Measurements from ENCODE around the gene DNAH2. TPM values are rescaled to one million over a fixed set of nuclear protein-coding genes. Genes with fewer than 3 reads are reported as not detected.
A peak's percentile ranks its signal among the peaks of the same experiment; 100 is the strongest.

Gene DNAH2
- total RNA-seq, 2 experiments from 2014 or later: not detected

DNA sequence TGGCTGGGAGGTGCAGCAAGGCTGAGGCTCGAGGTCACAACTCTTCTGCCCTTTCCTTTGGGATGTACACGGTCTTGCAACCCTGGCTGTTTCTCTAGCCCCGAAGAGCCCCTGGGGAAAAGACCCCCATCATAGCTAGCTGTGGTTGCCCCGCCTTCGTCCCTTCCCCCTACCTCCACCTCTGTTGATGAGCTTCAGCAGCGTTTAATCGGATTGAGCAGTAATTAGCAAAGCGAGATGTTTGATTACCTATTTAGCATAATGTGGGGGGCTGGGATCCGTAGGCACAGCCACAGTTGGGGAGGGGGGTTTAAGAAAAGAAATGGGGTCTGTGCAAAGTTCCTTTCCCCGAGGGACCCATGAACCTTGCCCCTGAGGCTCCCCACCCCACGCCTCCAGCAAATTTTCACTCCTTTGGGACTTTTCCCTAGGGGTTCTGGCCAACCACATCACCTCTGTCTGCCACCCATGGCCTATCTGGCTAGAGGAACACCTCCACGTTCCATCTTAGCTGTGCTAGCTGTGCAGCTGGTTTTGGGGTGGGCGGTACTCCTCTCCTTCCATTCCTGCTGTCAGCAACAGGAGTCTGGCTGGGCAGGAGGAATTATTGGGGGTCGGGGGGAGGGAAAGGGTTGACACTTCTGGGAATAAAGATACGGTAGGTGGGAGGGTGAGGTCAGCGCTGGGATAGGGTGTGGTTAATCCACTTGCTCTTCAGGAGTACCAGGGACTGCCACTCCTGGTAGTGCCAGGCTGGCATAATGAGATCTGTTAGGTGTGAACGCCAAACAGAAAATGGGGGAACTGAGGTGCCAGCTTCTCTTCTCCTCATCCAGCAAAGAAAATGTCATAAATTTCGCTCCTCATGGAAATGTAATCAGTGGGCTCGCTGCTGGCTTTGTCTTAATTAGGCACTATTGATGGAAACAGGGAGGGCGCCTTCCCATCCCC, 1.3 kb upstream of the DNAH2 start:
- Mint-ChIP-seq H3K27me3 (peaks cover 73% of the 10 kb centered on the region), H3K9me3 (no peaks in the 10 kb centered on the region), H3K36me3 (ENCODE audit: low read depth) (no peaks in the 10 kb centered on the region), H3K4me3 (peak overlapping the region; percentile 50), H3K27ac (peak overlapping the region; percentile 54), H3K4me1 (peaks cover 32% of the 10 kb centered on the region)
- DNase-seq: no peak
- CTCF ChIA-PET: interaction anchor here (2.7 to 2.8 kb wide), 2 partner anchors 10 to 28 kb away, joined by 9 to 12 read pairs; partner anchors contain the start of genes TP53 and WRAP53
- POLR2A ChIA-PET: no interaction called here

DNA sequence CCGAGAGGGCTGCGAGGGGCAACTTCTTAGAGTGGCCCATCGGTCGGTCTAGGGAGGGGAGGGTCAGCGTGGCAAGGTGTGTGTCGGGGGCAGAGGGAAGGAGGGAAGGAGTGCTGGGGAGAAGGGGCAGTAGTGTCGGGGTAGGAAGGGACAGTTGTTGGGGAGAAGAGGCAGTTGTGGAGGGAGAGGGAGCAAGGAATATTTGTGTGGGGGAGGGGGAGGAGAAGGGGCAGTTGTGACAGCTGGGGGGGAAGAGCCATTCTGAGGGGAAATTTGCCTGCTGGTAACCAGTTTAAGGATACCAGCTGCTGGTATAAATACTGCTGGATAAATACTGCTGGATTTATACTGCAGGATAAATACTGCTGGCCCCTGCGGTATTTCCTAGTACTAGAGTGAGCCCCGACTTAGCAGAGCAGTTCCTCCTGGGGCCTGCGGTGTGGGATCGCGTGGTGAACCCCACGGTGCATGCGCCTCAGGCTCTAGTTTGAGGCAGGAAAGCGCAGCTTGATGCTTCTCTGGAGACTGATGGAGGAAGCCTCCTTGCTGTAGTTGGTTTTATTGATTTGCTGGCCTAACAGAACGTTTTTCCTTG, 309 bp downstream of the DNAH2 start:
- peaks cover 25% of the 10 kb centered on the region for H3K4me1 Mint-ChIP-seq
- H3K27me3 Mint-ChIP-seq: peaks cover 67% of the 10 kb centered on the region
- CTCF ChIA-PET: interaction anchor here (2.7 to 2.8 kb wide), 2 partner anchors 11 to 30 kb away, joined by 9 to 12 read pairs; partner anchors contain the start of genes TP53 and WRAP53
- peak overlapping the region; percentile 45 for H3K4me3 Mint-ChIP-seq
- H3K36me3 Mint-ChIP-seq (ENCODE audit: low read depth): no peaks in the 10 kb centered on the region
- POLR2A ChIA-PET: no interaction called here
- no peak overlapping the region for H3K27ac Mint-ChIP-seq
- no peaks in the 10 kb centered on the region for H3K9me3 Mint-ChIP-seq
- peak; percentile 70 for DNase-seq

DNA sequence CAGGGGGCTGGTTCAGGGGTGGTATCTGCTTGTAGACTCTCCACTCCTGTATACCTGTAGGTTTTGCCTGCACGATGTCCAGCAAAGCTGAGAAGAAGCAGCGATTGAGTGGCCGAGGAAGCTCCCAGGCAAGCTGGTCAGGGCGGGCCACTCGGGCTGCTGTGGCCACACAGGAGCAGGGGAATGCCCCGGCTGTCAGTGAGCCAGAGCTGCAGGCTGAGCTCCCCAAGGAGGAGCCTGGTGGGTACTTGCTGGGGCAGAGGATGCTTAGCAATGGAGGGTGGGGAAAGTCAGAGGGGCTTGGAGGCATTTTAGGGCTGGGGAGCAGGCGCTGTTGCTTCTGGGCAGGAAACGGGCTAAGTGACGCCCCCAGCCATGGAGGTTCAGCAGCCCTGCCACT, 2.1 kb downstream of the DNAH2 start:
- POLR2A ChIA-PET: no interaction called here
- H3K9me3 Mint-ChIP-seq: no peaks in the 10 kb centered on the region
- CTCF ChIA-PET: no interaction called here
- peaks cover 20% of the 10 kb centered on the region for H3K4me1 Mint-ChIP-seq
- H3K27ac Mint-ChIP-seq: no peak overlapping the region
- H3K4me3 Mint-ChIP-seq: no peak overlapping the region
- DNase-seq: no peak
- H3K36me3 Mint-ChIP-seq (ENCODE audit: low read depth): no peaks in the 10 kb centered on the region
- peaks cover 59% of the 10 kb centered on the region for H3K27me3 Mint-ChIP-seq

DNA sequence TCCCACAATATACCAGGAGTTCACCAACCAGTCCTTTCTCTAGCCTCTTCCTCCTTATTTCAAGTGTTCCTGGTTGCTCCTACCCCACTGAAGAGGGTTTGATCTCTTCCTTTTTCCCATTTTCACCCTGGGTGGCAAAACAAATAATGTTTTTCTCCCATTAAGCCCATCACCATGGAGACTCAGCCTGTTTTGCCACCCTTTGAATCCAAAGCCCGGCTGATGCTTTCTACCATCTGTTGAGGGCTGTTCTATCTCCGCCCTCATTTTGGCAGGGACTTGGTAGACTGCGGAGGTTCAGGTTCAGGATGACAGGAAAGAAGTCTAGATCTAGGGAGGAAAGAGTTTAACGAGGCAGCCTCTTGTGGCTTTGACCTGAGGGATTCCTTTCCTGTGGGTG, 2.6 kb downstream of the DNAH2 start:
- ChIA-PET POLR2A (no interaction called here), CTCF (no interaction called here)
- DNase-seq: no peak
- Mint-ChIP-seq H3K27ac (no peak overlapping the region), H3K36me3 (ENCODE audit: low read depth) (no peaks in the 10 kb centered on the region), H3K4me1 (peaks cover 20% of the 10 kb centered on the region), H3K9me3 (no peaks in the 10 kb centered on the region), H3K4me3 (no peak overlapping the region), H3K27me3 (peaks cover 57% of the 10 kb centered on the region)

DNA sequence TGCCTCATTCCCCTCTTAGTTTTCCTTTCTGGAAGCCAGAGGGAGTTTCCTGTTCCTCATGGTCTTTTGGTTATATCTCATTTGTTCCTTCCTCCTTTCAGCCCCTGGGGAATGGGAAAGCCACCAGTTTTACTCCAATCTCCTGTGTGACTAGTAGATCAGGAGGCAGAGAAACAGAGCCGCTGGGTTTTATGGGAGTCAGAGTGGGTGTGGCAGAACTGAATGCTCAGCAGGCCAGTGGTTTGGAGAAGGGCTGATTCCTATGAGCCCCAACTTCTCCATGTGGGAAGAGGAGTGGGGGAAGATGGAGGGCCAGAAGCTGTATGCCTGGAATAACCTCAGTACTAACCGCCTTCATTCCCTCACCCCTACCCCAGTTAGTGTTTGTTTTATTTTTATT, 4.1 kb downstream of the DNAH2 start:
- Mint-ChIP-seq H3K9me3 (no peaks in the 10 kb centered on the region), H3K27ac (no peak overlapping the region), H3K4me3 (no peak overlapping the region), H3K36me3 (ENCODE audit: low read depth) (no peaks in the 10 kb centered on the region), H3K4me1 (peaks cover 18% of the 10 kb centered on the region), H3K27me3 (peaks cover 43% of the 10 kb centered on the region)
- POLR2A ChIA-PET: no interaction called here
- no peak for DNase-seq
- CTCF ChIA-PET: interaction anchor here (1.5 kb wide), 1 partner anchor 33 kb away, joined by 3 read pairs; the partner anchor contains the start of gene WRAP53

DNA sequence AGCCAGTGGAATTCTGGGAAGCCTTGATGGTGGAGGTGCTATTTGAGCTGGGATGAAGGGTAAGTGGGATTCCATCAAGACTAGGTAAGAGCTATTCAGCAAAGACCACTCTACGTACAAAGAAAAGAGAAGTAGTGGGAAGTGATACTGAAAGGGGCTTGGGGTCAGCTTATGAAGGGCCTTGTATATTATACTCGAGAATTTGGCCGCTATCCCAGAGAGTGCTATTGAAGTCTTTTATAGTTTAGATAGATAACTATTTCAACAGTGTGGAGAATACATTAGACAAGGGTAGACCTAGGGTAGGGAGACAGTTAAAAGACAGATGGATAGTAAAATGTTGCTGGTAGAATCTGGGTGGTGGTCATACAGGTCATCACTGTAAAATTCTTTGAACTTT, 10.3 kb downstream of the DNAH2 start:
- ChIA-PET CTCF (interaction anchor here (0.8 kb wide), 1 partner anchor 9 kb away, joined by 3 read pairs; no protein-coding TSS in a partner anchor), POLR2A (no interaction called here)
- Mint-ChIP-seq H3K36me3 (ENCODE audit: low read depth) (no peaks in the 10 kb centered on the region), H3K4me1 (no peaks in the 10 kb centered on the region), H3K27me3 (peaks cover 13% of the 10 kb centered on the region), H3K4me3 (no peak overlapping the region), H3K9me3 (no peaks in the 10 kb centered on the region), H3K27ac (no peak overlapping the region)
- no peak for DNase-seq

DNA sequence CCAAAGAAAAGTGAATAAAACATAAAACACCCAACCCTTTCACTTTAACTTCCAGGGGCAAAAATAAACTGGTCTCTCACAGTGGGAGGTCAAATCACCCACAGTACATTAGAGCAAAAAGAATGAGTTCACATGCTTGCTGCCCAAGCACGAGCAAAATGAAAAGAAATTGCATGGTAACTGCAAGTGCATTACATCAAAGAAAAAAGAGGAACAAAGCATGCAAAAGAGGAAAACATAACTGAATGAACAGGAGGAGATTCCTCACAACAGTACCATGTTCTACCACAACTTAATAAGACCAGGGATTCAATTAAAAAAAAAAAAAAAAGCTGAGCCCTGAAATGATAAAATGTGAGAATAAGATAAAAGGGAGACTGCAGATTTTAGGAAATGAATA, 12.3 kb downstream of the DNAH2 start:
- H3K27ac Mint-ChIP-seq: no peak overlapping the region
- ChIA-PET CTCF (interaction anchor here (0.6 kb wide), 1 partner anchor 140 kb away, joined by 3 read pairs; the partner anchor contains the start of gene SOX15), POLR2A (no interaction called here)
- H3K9me3 Mint-ChIP-seq: no peaks in the 10 kb centered on the region
- no peaks in the 10 kb centered on the region for H3K4me1 Mint-ChIP-seq
- DNase-seq: no peak
- peaks cover 12% of the 10 kb centered on the region for H3K27me3 Mint-ChIP-seq
- no peaks in the 10 kb centered on the region for H3K36me3 Mint-ChIP-seq (ENCODE audit: low read depth)
- no peak overlapping the region for H3K4me3 Mint-ChIP-seq

DNA sequence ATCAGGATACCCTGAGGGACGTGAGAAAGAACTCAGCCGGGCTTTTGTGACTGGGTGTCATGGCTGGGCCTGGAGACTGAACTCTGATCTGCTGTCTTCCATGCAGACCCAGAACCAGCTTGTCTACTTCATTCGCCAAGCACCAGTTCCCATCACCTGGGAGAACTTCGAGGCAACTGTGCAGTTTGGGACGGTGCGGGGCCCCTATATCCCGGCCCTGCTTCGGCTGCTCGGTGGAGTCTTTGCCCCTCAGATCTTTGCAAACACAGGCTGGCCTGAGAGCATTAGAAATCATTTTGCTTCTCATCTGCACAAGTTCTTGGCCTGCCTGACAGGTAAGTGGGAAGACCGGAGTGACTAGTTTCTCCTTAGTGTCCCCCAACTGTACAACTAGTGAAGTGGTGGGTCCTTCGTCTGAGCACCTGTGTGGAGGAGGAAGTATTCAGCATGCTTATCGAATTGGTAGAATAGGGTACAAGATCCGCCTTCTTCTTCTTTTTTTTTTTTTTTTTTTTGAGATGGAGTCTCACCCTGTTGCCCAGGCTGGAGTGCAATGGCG, 15.5 kb downstream of the DNAH2 start:
- Mint-ChIP-seq H3K4me1 (no peaks in the 10 kb centered on the region), H3K27me3 (peaks cover 12% of the 10 kb centered on the region), H3K9me3 (no peaks in the 10 kb centered on the region), H3K4me3 (no peak overlapping the region), H3K36me3 (ENCODE audit: low read depth) (no peaks in the 10 kb centered on the region), H3K27ac (no peak overlapping the region)
- DNase-seq: no peak
- CTCF ChIA-PET: interaction anchor here (0.7 kb wide), 1 partner anchor 13 kb away, joined by 3 read pairs; no protein-coding TSS in a partner anchor
- POLR2A ChIA-PET: no interaction called here

DNA sequence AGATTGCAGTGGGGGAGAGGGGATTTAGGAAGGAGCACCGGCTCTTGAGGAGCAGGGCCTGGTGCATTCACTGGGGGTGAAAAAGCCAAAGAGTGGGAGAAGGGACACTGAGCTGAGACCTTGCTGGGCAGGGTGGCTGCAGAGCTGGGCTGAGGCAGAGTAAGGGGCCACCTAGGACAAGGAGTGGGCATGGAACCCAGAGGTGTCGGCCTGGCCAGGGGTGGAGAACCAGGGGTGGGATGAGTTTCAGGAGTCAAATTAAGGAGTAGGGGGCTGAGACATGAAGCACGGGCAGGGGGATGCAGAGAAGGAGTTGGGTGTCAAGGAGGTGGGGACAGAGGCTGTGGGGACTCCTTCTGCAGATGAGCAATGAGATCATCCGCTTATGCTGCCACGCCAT, 20.1 kb downstream of the DNAH2 start:
- H3K27me3 Mint-ChIP-seq: peaks cover 14% of the 10 kb centered on the region
- POLR2A ChIA-PET: no interaction called here
- H3K4me1 Mint-ChIP-seq: no peaks in the 10 kb centered on the region
- no peaks in the 10 kb centered on the region for H3K9me3 Mint-ChIP-seq
- H3K27ac Mint-ChIP-seq: no peak overlapping the region
- H3K36me3 Mint-ChIP-seq (ENCODE audit: low read depth): no peaks in the 10 kb centered on the region
- no peak for DNase-seq
- no peak overlapping the region for H3K4me3 Mint-ChIP-seq
- CTCF ChIA-PET: interaction anchor here (1.0 kb wide), 1 partner anchor 10 kb away, joined by 3 read pairs; no protein-coding TSS in a partner anchor

DNA sequence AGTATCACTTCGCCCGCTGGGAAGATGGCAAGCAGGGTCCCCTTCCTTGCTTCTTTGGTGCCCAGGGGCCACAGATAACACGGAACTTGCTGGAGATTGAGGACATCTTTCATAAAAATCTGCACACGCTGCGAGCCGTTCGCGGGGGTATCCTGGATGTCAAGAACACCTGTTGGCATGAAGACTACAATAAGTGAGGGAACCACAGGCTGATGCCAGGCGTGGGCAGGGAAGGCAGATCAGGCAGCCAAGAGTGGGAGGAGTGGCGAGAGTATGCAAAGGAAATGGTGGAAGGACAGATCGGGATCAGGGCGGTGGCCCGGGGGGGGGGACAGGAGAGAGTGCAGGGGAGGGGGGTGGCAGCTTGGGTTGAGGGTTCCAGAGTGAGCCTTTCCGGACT, 22.2 kb downstream of the DNAH2 start:
- Mint-ChIP-seq H3K36me3 (ENCODE audit: low read depth) (no peaks in the 10 kb centered on the region), H3K4me3 (no peak overlapping the region), H3K27me3 (peaks cover 9% of the 10 kb centered on the region), H3K4me1 (no peaks in the 10 kb centered on the region), H3K27ac (no peak overlapping the region), H3K9me3 (no peaks in the 10 kb centered on the region)
- CTCF ChIA-PET: no interaction called here
- DNase-seq: no peak
- POLR2A ChIA-PET: no interaction called here

DNA sequence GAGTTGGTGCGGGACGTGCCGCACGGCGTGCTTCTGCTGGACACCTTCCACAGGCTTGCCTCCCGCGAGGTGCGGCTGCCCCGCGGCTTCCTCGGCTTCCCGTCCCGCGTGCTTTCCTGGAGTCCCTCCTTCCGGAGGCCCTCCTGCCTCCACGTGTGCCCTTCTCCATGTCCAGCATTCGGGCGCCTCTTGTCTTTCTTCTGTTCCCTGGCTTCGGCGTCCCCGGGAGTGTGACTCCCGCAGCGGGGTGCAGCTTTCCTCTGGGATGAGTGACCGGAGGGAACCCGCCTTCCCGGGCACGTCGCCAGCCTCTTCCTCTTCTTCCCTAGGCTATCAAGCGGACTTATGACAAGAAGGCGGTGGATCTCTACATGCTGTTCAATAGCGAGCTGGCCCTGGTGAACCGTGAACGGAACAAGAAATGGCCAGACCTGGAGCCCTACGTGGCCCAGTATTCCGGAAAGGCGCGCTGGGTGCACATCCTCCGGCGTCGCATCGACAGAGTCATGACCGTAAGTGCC, 23.0 kb downstream of the DNAH2 start:
- Mint-ChIP-seq H3K27me3 (peaks cover 9% of the 10 kb centered on the region), H3K27ac (no peak overlapping the region), H3K4me1 (no peaks in the 10 kb centered on the region), H3K9me3 (no peaks in the 10 kb centered on the region), H3K4me3 (no peak overlapping the region), H3K36me3 (ENCODE audit: low read depth) (no peaks in the 10 kb centered on the region)
- POLR2A ChIA-PET: no interaction called here
- CTCF ChIA-PET: no interaction called here
- DNase-seq: no peak

DNA sequence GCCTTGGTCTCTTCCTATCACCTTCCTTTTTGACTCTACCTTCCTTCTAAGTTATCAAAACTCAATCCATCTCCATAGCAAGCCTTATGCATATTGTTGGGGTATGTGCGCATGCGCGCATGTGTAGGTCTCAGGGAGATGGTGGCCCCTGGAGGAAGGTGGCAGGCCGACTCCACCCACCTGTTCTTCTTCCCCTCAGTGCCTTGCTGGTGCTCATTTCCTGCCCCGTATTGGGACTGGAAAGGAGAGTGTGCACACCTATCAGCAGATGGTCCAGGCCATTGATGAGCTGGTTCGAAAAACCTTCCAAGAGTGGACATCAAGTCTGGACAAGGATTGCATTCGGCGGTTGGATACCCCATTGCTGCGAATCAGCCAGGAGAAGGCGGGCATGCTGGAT, 25.2 kb downstream of the DNAH2 start:
- ChIA-PET CTCF (interaction anchor here (0.6 to 1.5 kb wide), 8 partner anchors 79 to 757 kb away, joined by 3 to 5 read pairs (median 3); no protein-coding TSS in a partner anchor), POLR2A (no interaction called here)
- Mint-ChIP-seq H3K27ac (no peak overlapping the region), H3K27me3 (peaks cover 18% of the 10 kb centered on the region), H3K4me1 (no peaks in the 10 kb centered on the region), H3K36me3 (ENCODE audit: low read depth) (no peaks in the 10 kb centered on the region), H3K9me3 (no peaks in the 10 kb centered on the region), H3K4me3 (no peak overlapping the region)
- DNase-seq: no peak

DNA sequence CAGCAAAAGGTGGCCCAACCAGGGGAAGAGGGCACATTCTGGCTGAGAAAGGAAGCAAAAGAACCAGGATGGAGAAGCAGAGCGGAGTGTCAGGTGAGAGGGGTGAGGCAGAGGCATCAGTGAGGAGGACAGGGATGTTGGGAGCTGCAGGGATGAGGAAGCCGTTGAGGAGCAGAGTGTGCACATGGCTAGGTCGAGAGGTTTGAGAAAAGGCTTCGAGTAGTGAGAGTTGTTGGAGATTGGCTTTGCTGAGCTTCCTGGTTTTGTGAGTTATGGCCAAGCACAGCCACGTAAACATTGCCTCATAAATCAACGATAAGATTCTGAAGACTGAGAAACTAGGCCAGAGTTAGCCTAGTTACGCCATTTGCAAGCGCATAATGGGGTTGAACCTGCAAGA, 26.9 kb downstream of the DNAH2 start:
- no peak for DNase-seq
- Mint-ChIP-seq H3K9me3 (no peaks in the 10 kb centered on the region), H3K4me1 (no peaks in the 10 kb centered on the region), H3K36me3 (ENCODE audit: low read depth) (no peaks in the 10 kb centered on the region), H3K27me3 (peaks cover 16% of the 10 kb centered on the region), H3K27ac (no peak overlapping the region), H3K4me3 (no peak overlapping the region)
- POLR2A ChIA-PET: no interaction called here
- CTCF ChIA-PET: interaction anchor here (1.2 kb wide), 1 partner anchor 23 kb away, joined by 4 read pairs; no protein-coding TSS in a partner anchor
